ENCODE data around the gene PUS10. TPM values are rescaled to one million over a fixed set of nuclear protein-coding genes. Genes with fewer than 3 reads are reported as not detected.
"Not testable (repeated sequence)": the region's sequence is repeated elsewhere in the genome, so short reads cannot be mapped to it uniquely, and the experiment has no call there.

The PUS10 gene
- total RNA-seq, 1 donor from 2014 or later, result 7.8 TPM

- no peak for TF ChIP-seq CTCF (IDR thresholded peaks at IDR 0.05)
- peaks cover 78% of the 10 kb centered on the region for H3K36me3 Mint-ChIP-seq (ENCODE audit: low read depth)
- peak overlapping the region; percentile 8 for H3K27ac Mint-ChIP-seq
- intact Hi-C loops (cut with micrococcal nuclease), result no loop called here
- DNase-seq (no peak), ATAC-seq (ENCODE audit: low read depth) (no peak)
- H3K9me3 Mint-ChIP-seq, result no peaks in the 10 kb centered on the region
- ChIA-PET CTCF (no interaction called here), POLR2A (interaction anchor here (0.9 to 1.3 kb wide), 3 partner anchors 11 to 33 kb away, joined by 3 to 5 read pairs (median 3); no protein-coding TSS in a partner anchor)
- no peaks in the 10 kb centered on the region for H3K27me3 Mint-ChIP-seq
- no peak overlapping the region for H3K4me3 Mint-ChIP-seq
- H3K4me1 Mint-ChIP-seq, result peaks cover 37% of the 10 kb centered on the region
Observed at GRCh38 chr2:60938301-60938700, 79.8 kb downstream of the PUS10 start.

DNA sequence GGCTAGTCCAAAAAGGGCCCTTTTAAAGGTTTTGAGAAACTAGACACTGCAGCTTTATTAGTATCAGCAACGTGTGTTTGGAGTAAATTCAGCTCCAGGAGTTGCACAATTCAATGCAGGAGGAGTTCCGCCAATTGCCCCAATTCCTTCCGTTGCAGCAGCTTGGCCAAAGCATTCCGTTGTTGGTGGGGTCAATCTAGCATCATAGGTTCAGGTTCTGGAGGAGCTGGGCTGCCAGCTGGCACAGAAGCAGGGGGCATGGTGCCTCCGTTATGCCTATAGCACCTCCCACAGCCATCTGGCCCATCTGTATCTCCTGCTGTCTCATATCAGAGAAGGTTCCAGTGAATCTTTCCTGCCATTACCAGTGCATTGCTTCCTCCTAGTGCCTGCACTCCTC, 81.3 kb downstream of the PUS10 start:
- DNase-seq (no peak), ATAC-seq (ENCODE audit: low read depth) (no peak)
- Mint-ChIP-seq H3K4me3 (no peak overlapping the region), H3K36me3 (ENCODE audit: low read depth) (peaks cover 84% of the 10 kb centered on the region), H3K27ac (peak overlapping the region; percentile 51), H3K9me3 (peaks cover 8% of the 10 kb centered on the region), H3K4me1 (peaks cover 49% of the 10 kb centered on the region), H3K27me3 (no peaks in the 10 kb centered on the region)
- ChIA-PET POLR2A (interaction anchor here (0.9 to 1.4 kb wide), 4 partner anchors 35 to 56 kb away, joined by 3 to 5 read pairs (median 4); no protein-coding TSS in a partner anchor), CTCF (no interaction called here)
- TF ChIP-seq CTCF (IDR thresholded peaks at IDR 0.05), result no peak
- intact Hi-C loops (cut with micrococcal nuclease), result no loop called here

DNA sequence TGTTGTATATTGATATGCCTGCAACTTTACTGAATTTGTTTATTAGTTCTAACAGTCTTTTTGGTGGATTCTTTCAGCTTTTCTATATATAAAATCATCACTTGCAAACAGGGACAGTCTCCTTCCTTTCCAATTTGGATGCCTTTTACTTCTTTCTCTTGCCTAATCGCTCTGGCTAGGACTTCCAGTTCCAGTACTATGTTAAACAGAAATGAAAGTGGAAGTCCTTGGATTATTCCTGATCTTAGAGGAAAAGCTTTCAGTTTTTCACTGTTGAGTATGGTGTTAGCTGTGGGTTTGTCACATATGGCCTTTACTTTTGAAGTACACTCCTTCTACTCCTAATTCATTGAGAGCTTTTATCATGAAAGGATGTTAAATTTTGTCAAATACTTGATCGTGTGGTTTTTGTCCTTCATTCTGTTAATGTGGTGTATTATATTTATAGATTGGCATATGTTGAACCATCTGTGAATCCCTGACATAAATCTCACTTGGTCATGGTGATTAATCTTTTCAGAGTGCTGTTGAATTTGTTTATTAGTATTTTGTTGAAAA, 83.8 kb downstream of the PUS10 start:
- peaks cover 8% of the 10 kb centered on the region for H3K9me3 Mint-ChIP-seq

DNA sequence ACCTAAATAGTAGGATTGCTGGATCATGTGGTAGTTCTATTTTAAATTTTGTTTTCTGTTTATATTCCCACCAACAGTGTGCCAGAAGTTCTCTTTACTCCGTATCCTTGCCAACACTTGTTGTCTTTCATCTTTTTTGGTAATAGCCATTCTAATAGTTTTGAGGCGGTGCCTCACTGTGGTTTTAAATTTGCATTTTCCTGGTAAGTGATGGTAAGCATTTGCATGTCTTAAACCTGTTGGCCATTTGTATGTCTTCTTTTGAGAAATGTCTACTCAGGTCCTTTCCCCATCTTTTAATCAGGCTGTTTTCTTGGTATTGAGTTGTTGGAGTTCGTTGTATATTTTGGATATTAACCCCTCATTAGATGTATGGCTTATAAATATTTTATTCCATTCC, 85.1 kb downstream of the PUS10 start:
- Mint-ChIP-seq H3K4me3 (no peak overlapping the region), H3K36me3 (ENCODE audit: low read depth) (peaks cover 70% of the 10 kb centered on the region), H3K9me3 (peaks cover 8% of the 10 kb centered on the region), H3K27me3 (no peaks in the 10 kb centered on the region), H3K4me1 (peaks cover 42% of the 10 kb centered on the region), H3K27ac (peak overlapping the region; percentile 41)
- ATAC-seq (ENCODE audit: low read depth) (no peak), DNase-seq (no peak)
- TF ChIP-seq CTCF (IDR thresholded peaks at IDR 0.05), result no peak
- POLR2A ChIA-PET, result no interaction called here
- CTCF ChIA-PET, result no interaction called here
- intact Hi-C loops (cut with micrococcal nuclease), result loop anchor here (5.0 kb wide), 1 partner anchor 34 kb away; no protein-coding TSS in a partner anchor

More for the DNA sequence above, 83.8 kb downstream of the PUS10 start:
- H3K27ac Mint-ChIP-seq, result peak overlapping the region; percentile 6
- DNase-seq (no peak), ATAC-seq (ENCODE audit: low read depth) (no peak)
- H3K27me3 Mint-ChIP-seq, result no peaks in the 10 kb centered on the region
- intact Hi-C loops (cut with micrococcal nuclease), result loop anchor here (5.0 kb wide), 1 partner anchor 33 kb away; no protein-coding TSS in a partner anchor
- no peak overlapping the region for H3K4me3 Mint-ChIP-seq
- peaks cover 81% of the 10 kb centered on the region for H3K36me3 Mint-ChIP-seq (ENCODE audit: low read depth)
- H3K4me1 Mint-ChIP-seq, result peaks cover 50% of the 10 kb centered on the region
- TF ChIP-seq CTCF (IDR thresholded peaks at IDR 0.05), result no peak
- CTCF ChIA-PET, result interaction anchor here (1.7 kb wide), 1 partner anchor 65 kb away, joined by 4 read pairs; no protein-coding TSS in a partner anchor
- POLR2A ChIA-PET, result interaction anchor here (0.6 kb wide), 2 partner anchors 177 to 187 kb away, joined by 3 to 4 read pairs; no protein-coding TSS in a partner anchor

DNA sequence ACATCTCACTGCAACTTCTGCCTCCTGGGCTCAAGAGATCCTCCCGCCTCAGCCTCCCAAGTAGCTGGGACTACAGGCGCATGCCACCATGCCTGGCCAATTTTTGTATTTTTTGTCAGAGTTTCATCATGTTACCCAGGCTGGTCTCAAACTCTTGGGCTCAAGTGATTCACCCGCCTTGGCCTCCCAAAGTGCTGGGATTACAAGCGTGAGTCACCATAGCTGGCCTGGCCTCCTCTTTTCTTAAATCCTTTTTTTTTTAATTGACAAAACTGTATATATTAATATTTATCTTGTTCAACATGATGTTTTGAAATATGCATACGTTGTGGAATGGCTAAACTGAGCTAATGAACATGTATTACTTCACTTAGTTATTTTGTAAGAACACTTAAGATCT, 86.0 kb downstream of the PUS10 start:
- CTCF ChIA-PET, H3K9me3 Mint-ChIP-seq: not testable (repeated sequence)
- H3K4me1 Mint-ChIP-seq, result peaks cover 48% of the 10 kb centered on the region

More for the DNA sequence above, 86.0 kb downstream of the PUS10 start:
- H3K36me3 Mint-ChIP-seq (ENCODE audit: low read depth), result peaks cover 70% of the 10 kb centered on the region
- intact Hi-C loops (cut with micrococcal nuclease), result loop anchor here (5.0 kb wide), 1 partner anchor 35 kb away; no protein-coding TSS in a partner anchor
- POLR2A ChIA-PET, result interaction anchor here (0.7 to 1.3 kb wide), 2 partner anchors 65 to 67 kb away, joined by 3 read pairs; no protein-coding TSS in a partner anchor
- not testable (repeated sequence) for H3K27me3 Mint-ChIP-seq; H3K4me3 Mint-ChIP-seq; H3K27ac Mint-ChIP-seq; ATAC-seq (ENCODE audit: low read depth); DNase-seq

All from activated B cell treated with CpG ODN at 0.5 μM for 24 hours (primary cell).